ENCODE results near the gene MAP3K20.

MAP3K20 gene

GRCh38 chr2:173099804-173100203, 24.2 kb downstream of the MAP3K20 start:
- no peaks in the 10 kb centered on the region for H3K36me3 ChIP-seq (ENCODE audit: insufficient read depth, low read length)
- H3K4me1 ChIP-seq (ENCODE audit: insufficient read depth, low read length), result no peaks in the 10 kb centered on the region
- no peaks in the 10 kb centered on the region for H3K9me3 ChIP-seq (ENCODE audit: low read length)
- H3K27me3 ChIP-seq (ENCODE audit: insufficient read depth, low read length), result no peaks in the 10 kb centered on the region
- H2AFZ ChIP-seq (ENCODE audit: low read depth, low read length), result no peak overlapping the region
- H3K4me3 ChIP-seq (ENCODE audit: low read length), result no peak overlapping the region

- Histone ChIP-seq H2AFZ (ENCODE audit: low read depth, low read length) (no peak overlapping the region), H3K27me3 (ENCODE audit: insufficient read depth, low read length) (no peaks in the 10 kb centered on the region), H3K9me3 (ENCODE audit: low read length) (no peaks in the 10 kb centered on the region), H3K4me1 (ENCODE audit: insufficient read depth, low read length) (no peaks in the 10 kb centered on the region), H3K36me3 (ENCODE audit: insufficient read depth, low read length) (no peaks in the 10 kb centered on the region), H3K4me3 (ENCODE audit: low read length) (no peak overlapping the region)
Measured at GRCh38 chr2:173101687-173102086, 26.0 kb downstream of the MAP3K20 start.

DNA sequence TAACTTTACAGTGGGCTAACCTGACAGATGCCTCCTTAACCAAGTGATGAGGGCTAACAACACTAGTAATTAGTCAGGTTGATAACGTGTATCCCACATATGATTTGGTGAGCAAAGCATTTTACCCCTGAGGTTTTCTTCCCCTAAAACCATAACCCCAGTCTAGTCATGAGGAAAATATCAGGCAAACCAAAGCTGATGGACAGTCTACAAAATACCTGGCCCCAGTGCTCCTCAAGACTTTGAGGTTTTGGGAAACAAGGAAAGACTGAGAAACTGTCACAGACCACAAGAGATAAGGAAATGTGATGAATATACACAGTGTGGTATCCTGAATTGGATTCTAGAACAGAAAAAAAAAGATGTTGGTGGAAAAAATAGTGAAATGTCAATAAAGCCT, 28.5 kb downstream of the MAP3K20 start:
- Histone ChIP-seq H3K27me3 (ENCODE audit: insufficient read depth, low read length) (no peaks in the 10 kb centered on the region), H3K4me3 (ENCODE audit: low read length) (no peak overlapping the region), H3K4me1 (ENCODE audit: insufficient read depth, low read length) (no peaks in the 10 kb centered on the region), H3K36me3 (ENCODE audit: insufficient read depth, low read length) (no peaks in the 10 kb centered on the region), H3K9me3 (ENCODE audit: low read length) (no peaks in the 10 kb centered on the region), H2AFZ (ENCODE audit: low read depth, low read length) (no peak overlapping the region)

- Histone ChIP-seq H2AFZ (ENCODE audit: low read depth, low read length) (no peak overlapping the region), H3K27me3 (ENCODE audit: insufficient read depth, low read length) (no peaks in the 10 kb centered on the region), H3K9me3 (ENCODE audit: low read length) (no peaks in the 10 kb centered on the region), H3K4me3 (ENCODE audit: low read length) (no peak overlapping the region), H3K36me3 (ENCODE audit: insufficient read depth, low read length) (no peaks in the 10 kb centered on the region), H3K4me1 (ENCODE audit: insufficient read depth, low read length) (no peaks in the 10 kb centered on the region)
Measured at GRCh38 chr2:173106959-173107628, 31.4 kb downstream of the MAP3K20 start.

DNA sequence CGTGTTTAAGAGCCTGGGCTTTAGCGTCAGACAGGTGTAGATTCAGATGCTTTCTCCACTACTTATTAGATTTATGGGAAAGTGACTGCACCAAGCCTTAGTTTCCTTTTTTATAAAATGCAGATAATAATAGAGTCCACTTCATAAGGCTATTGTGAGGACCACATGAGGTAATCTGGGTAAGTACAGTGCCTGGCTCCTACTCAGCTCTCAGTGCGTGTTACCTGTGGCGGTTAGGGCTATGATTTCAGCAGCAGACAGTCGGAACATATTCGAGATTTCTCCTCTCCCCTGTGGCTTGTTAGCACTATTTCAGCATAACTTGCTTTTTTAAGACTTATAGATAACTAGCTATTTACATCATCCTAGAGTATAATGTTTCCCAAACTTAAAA, 32.0 kb downstream of the MAP3K20 start:
- Histone ChIP-seq H2AFZ (ENCODE audit: low read depth, low read length) (no peak overlapping the region), H3K4me3 (ENCODE audit: low read length) (no peak overlapping the region), H3K4me1 (ENCODE audit: insufficient read depth, low read length) (no peaks in the 10 kb centered on the region), H3K36me3 (ENCODE audit: insufficient read depth, low read length) (no peaks in the 10 kb centered on the region), H3K27me3 (ENCODE audit: insufficient read depth, low read length) (no peaks in the 10 kb centered on the region), H3K9me3 (ENCODE audit: low read length) (no peaks in the 10 kb centered on the region)

- no peaks in the 10 kb centered on the region for H3K4me1 ChIP-seq (ENCODE audit: insufficient read depth, low read length)
- H3K4me3 ChIP-seq (ENCODE audit: low read length), result no peak overlapping the region
- H3K27me3 ChIP-seq (ENCODE audit: insufficient read depth, low read length), result no peaks in the 10 kb centered on the region
- no peak overlapping the region for H2AFZ ChIP-seq (ENCODE audit: low read depth, low read length)
- H3K9me3 ChIP-seq (ENCODE audit: low read length), result no peaks in the 10 kb centered on the region
- no peaks in the 10 kb centered on the region for H3K36me3 ChIP-seq (ENCODE audit: insufficient read depth, low read length)
Measured at GRCh38 chr2:173109253-173110188, 33.9 kb downstream of the MAP3K20 start.

DNA sequence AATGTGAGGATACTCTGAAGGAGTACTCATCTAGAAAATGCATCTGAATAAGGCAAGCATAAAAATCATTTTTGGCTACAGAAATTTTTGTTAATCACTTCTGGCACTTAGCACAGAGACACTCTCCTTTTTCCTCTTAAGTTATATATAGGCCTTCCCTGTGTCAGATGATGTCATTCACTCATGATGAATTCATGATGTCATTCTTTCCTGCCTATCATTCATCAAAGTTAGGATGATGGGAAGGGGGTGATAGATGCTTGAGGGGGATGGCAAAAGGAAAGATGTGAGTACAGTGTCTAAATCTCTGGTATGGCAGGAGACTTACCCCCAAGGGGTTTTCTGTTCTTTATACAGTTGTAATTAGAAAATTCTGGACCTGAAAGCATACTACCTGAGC, 42.0 kb downstream of the MAP3K20 start:
- H3K4me1 ChIP-seq (ENCODE audit: insufficient read depth, low read length), result no peaks in the 10 kb centered on the region
- H3K4me3 ChIP-seq (ENCODE audit: low read length), result no peak overlapping the region

DNA sequence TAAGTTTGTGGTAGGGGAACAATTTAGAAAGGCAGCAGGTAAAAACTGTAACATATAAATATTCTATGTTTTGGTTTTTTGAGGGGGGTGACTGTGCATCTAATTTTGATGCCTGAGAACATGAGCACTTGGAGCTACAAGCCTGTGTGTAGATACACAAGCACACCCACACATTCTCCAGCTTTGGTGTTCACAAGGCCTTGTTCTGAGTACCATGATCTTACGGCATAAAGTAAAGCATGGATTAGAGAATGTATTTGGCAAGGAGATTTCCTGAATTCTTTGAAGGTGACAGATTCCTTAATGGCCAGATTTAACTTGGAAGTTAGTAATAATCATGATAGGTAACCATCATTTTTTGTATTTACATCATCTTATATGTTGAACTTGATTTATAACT, 42.7 kb downstream of the MAP3K20 start:
- H3K4me3 ChIP-seq (ENCODE audit: low read length), result no peak overlapping the region
- no peaks in the 10 kb centered on the region for H3K4me1 ChIP-seq (ENCODE audit: insufficient read depth, low read length)
- H2AFZ ChIP-seq (ENCODE audit: low read depth, low read length), result no peak overlapping the region
- H3K27me3 ChIP-seq (ENCODE audit: insufficient read depth, low read length), result no peaks in the 10 kb centered on the region
- no peaks in the 10 kb centered on the region for H3K36me3 ChIP-seq (ENCODE audit: insufficient read depth, low read length)
- peaks cover 2% of the 10 kb centered on the region for H3K9me3 ChIP-seq (ENCODE audit: low read length)

More for the DNA sequence above, 42.0 kb downstream of the MAP3K20 start:
- Histone ChIP-seq H2AFZ (ENCODE audit: low read depth, low read length) (no peak overlapping the region), H3K9me3 (ENCODE audit: low read length) (peaks cover 2% of the 10 kb centered on the region), H3K36me3 (ENCODE audit: insufficient read depth, low read length) (no peaks in the 10 kb centered on the region), H3K27me3 (ENCODE audit: insufficient read depth, low read length) (no peaks in the 10 kb centered on the region)

DNA sequence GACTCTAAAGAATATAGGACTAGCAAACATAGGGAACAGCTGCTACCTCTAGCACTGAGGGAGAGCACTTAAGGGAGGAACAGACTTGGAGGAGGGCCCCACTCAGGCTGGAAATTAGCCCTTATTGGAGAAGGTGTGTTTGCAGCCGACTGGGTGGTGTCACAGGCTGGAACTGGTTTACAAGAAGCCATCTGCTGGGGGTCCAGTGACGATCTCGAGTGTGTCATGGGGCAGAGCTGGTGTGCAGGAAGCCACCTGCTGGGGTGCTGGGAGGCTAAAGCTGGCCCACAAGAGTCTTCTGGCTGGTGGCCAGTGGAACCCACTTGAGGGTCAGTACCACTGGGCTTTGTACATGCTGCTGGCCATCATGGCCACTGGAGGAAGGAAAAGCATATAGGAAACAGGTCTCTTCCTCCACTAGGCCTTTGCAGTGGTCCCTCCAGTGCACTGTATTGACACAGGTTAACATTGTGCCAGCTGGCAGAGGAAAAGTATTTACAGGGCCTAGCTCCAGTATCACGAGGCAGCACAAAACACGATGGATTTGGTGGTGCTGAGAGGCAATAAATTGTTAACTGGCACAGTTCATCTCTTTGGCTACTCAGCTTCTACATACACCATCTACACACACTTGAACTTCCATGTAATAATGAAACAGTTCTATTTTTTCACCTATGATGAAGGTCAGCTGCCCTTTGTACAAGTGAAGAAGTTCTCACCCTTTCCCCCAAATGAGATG, 43.6 kb downstream of the MAP3K20 start:
- Histone ChIP-seq H2AFZ (ENCODE audit: low read depth, low read length) (no peak overlapping the region), H3K4me3 (ENCODE audit: low read length) (no peak overlapping the region), H3K36me3 (ENCODE audit: insufficient read depth, low read length) (no peaks in the 10 kb centered on the region), H3K4me1 (ENCODE audit: insufficient read depth, low read length) (no peaks in the 10 kb centered on the region), H3K27me3 (ENCODE audit: insufficient read depth, low read length) (no peaks in the 10 kb centered on the region), H3K9me3 (ENCODE audit: low read length) (peaks cover 2% of the 10 kb centered on the region)

GRCh38 chr2:173119944-173120343, 44.3 kb downstream of the MAP3K20 start:
- Histone ChIP-seq H3K4me1 (ENCODE audit: insufficient read depth, low read length) (no peaks in the 10 kb centered on the region), H3K4me3 (ENCODE audit: low read length) (no peak overlapping the region), H3K36me3 (ENCODE audit: insufficient read depth, low read length) (no peaks in the 10 kb centered on the region), H2AFZ (ENCODE audit: low read depth, low read length) (no peak overlapping the region), H3K9me3 (ENCODE audit: low read length) (peaks cover 2% of the 10 kb centered on the region), H3K27me3 (ENCODE audit: insufficient read depth, low read length) (no peaks in the 10 kb centered on the region)

GRCh38 chr2:173122936-173123335, 47.3 kb downstream of the MAP3K20 start:
- H3K4me3 ChIP-seq (ENCODE audit: low read length), result no peak overlapping the region
- H3K27me3 ChIP-seq (ENCODE audit: insufficient read depth, low read length), result no peaks in the 10 kb centered on the region
- H3K4me1 ChIP-seq (ENCODE audit: insufficient read depth, low read length), result no peaks in the 10 kb centered on the region
- no peak overlapping the region for H2AFZ ChIP-seq (ENCODE audit: low read depth, low read length)
- H3K9me3 ChIP-seq (ENCODE audit: low read length), result peaks cover 2% of the 10 kb centered on the region
- H3K36me3 ChIP-seq (ENCODE audit: insufficient read depth, low read length), result no peaks in the 10 kb centered on the region

GRCh38 chr2:173124441-173124840, 48.8 kb downstream of the MAP3K20 start:
- Histone ChIP-seq H3K27me3 (ENCODE audit: insufficient read depth, low read length) (no peaks in the 10 kb centered on the region), H2AFZ (ENCODE audit: low read depth, low read length) (no peak overlapping the region)

DNA sequence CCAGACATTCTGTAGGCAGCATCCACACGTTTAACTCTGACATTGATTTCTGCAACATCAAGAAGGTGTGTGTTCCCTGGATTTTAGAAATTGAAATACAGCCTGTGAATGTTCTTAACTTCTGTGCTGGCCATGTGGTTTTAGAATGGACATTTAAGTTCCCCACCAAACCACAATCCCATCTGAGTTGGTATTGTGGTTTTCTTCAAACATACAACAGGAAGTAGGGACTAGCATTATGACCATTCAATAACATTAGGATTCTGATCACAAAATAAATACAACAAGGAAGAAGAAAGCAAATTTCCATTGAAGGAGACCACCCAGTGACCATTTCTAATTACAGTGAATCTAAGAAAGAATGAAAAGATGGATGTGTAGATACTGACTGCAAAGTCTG, 51.2 kb downstream of the MAP3K20 start:
- no peak overlapping the region for H2AFZ ChIP-seq (ENCODE audit: low read depth, low read length)
- peaks cover under 1% of the 10 kb centered on the region for H3K9me3 ChIP-seq (ENCODE audit: low read length)
- no peaks in the 10 kb centered on the region for H3K36me3 ChIP-seq (ENCODE audit: insufficient read depth, low read length)
- H3K4me1 ChIP-seq (ENCODE audit: insufficient read depth, low read length), result peaks cover 15% of the 10 kb centered on the region
- H3K27me3 ChIP-seq (ENCODE audit: insufficient read depth, low read length), result no peaks in the 10 kb centered on the region
- no peak overlapping the region for H3K4me3 ChIP-seq (ENCODE audit: low read length)

More at GRCh38 chr2:173124441-173124840, 48.8 kb downstream of the MAP3K20 start:
- Histone ChIP-seq H3K36me3 (ENCODE audit: insufficient read depth, low read length) (no peaks in the 10 kb centered on the region), H3K9me3 (ENCODE audit: low read length) (peaks cover 2% of the 10 kb centered on the region), H3K4me1 (ENCODE audit: insufficient read depth, low read length) (no peaks in the 10 kb centered on the region), H3K4me3 (ENCODE audit: low read length) (no peak overlapping the region)

All from neuron (in vitro differentiated cells).